Nephron (organoid): ENCODE measurements around the gene NACC2.

Source experiments
- H3K27ac Mint-ChIP-seq, 3 experiments: 2 replicates each; pipeline ENCODE4 v1.8.0; 2020; ENCODE audit warnings: mixed read lengths in 3 of 3, mild to moderate bottlenecking in 2 of 3, moderate library complexity in 1 of 3
- H3K27me3 Mint-ChIP-seq: 2 replicates; pipeline ENCODE4 v1.8.0; 2021; ENCODE audit warnings: low read depth, mild to moderate bottlenecking, moderate library complexity, mixed read lengths
- H3K36me3 Mint-ChIP-seq: 2 replicates; pipeline ENCODE4 v1.8.0; 2020; ENCODE audit warnings: low read depth, mixed read lengths
- H3K4me1 Mint-ChIP-seq: 2 replicates; pipeline ENCODE4 v1.8.0; 2020; ENCODE audit warnings: mixed read lengths
- H3K4me3 Mint-ChIP-seq, 3 experiments: 2 replicates each; pipeline ENCODE4 v1.8.0; 2020; ENCODE audit warnings: mild to moderate bottlenecking in 3 of 3, mixed read lengths in 3 of 3, moderate library complexity in 2 of 3
- H3K9me3 Mint-ChIP-seq: 2 replicates; pipeline ENCODE4 v1.8.0; 2020; ENCODE audit warnings: mixed read lengths
- CTCF ChIP-seq, 3 experiments: fragments of 200-600 bp; sonication (generic); IDR thresholded peaks; one replicate each; pipeline ENCODE4 v1.5.0; 2021; ENCODE audit warnings: antibody characterized with exemption in 3 of 3; ENCODE audit not compliant: unreplicated experiment in 3 of 3

NACC2 gene

DNA sequence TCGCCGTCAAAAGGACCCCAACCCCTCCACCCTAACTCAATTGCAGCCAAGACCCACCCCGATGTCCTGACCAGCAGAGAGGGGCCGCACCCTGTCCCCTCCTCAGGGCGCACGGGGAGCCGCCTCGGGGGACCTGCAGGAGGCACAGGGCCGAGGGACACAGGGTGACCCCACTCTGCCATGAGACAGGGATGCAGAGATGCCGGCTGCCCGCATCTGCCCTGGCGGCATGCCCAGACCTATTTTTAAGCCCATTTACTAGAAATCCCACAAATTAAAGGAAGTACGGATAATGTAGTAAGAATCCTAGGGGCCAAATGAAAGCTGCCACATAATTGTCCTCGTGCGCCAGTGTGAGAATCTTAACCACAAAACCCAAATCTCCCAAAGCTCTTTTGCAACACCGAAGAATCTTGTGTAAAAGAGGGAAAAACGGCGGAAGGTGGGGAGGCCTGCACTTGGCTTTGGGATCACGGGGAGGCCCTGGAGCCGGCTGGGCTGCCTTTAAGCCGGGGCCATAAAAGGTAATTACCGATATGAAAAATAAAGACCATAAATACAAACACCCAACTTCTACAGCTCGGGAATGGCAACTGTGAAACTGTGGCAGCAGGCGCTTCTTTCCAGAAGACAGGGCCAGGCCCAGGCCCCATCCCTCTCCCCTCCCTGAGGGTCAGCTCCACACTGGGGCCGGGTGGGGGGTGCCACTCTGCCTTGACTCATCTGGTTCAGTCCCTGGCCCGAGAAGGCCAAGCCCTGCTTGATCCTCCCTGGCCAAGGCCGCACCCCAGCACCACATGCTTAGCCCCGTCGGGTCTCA, 35.0 kb downstream of the NACC2 start:
- H3K27me3 Mint-ChIP-seq, result no peaks in the 10 kb centered on the region
- no peak for TF ChIP-seq CTCF (IDR thresholded peaks at IDR 0.05; ENCODE audit: unreplicated experiment in 3 of 3)
- H3K4me1 Mint-ChIP-seq, result peaks cover 22% of the 10 kb centered on the region
- no peak overlapping the region for H3K4me3 Mint-ChIP-seq
- H3K9me3 Mint-ChIP-seq, result no peaks in the 10 kb centered on the region
- no peak overlapping the region for H3K27ac Mint-ChIP-seq
- H3K36me3 Mint-ChIP-seq, result peaks cover 7% of the 10 kb centered on the region

GRCh38 chr9:136059321-136059791, 35.7 kb downstream of the NACC2 start:
- Mint-ChIP-seq H3K4me3 (no peak overlapping the region), H3K27me3 (no peaks in the 10 kb centered on the region), H3K27ac (no peak overlapping the region), H3K36me3 (peaks cover under 1% of the 10 kb centered on the region), H3K9me3 (no peaks in the 10 kb centered on the region), H3K4me1 (peaks cover 22% of the 10 kb centered on the region)
- TF ChIP-seq CTCF (IDR thresholded peaks at IDR 0.05; ENCODE audit: unreplicated experiment in 3 of 3), result no peak

- no peak overlapping the region for H3K27ac Mint-ChIP-seq
- H3K36me3 Mint-ChIP-seq, result no peaks in the 10 kb centered on the region
- no peaks in the 10 kb centered on the region for H3K9me3 Mint-ChIP-seq
- no peak for TF ChIP-seq CTCF (IDR thresholded peaks at IDR 0.05; ENCODE audit: unreplicated experiment in 3 of 3)
- H3K4me1 Mint-ChIP-seq, result peaks cover 22% of the 10 kb centered on the region
- H3K4me3 Mint-ChIP-seq, result no peak overlapping the region
- no peaks in the 10 kb centered on the region for H3K27me3 Mint-ChIP-seq
Observed at GRCh38 chr9:136058801-136059302, 36.2 kb downstream of the NACC2 start.

- TF ChIP-seq CTCF (IDR thresholded peaks at IDR 0.05; ENCODE audit: unreplicated experiment in 3 of 3), result no peak
- Mint-ChIP-seq H3K27me3 (no peaks in the 10 kb centered on the region), H3K4me1 (peaks cover 25% of the 10 kb centered on the region), H3K9me3 (no peaks in the 10 kb centered on the region), H3K36me3 (no peaks in the 10 kb centered on the region), H3K27ac (no peak overlapping the region), H3K4me3 (no peak overlapping the region)
Observed at GRCh38 chr9:136058084-136058483, 37.0 kb downstream of the NACC2 start.

DNA sequence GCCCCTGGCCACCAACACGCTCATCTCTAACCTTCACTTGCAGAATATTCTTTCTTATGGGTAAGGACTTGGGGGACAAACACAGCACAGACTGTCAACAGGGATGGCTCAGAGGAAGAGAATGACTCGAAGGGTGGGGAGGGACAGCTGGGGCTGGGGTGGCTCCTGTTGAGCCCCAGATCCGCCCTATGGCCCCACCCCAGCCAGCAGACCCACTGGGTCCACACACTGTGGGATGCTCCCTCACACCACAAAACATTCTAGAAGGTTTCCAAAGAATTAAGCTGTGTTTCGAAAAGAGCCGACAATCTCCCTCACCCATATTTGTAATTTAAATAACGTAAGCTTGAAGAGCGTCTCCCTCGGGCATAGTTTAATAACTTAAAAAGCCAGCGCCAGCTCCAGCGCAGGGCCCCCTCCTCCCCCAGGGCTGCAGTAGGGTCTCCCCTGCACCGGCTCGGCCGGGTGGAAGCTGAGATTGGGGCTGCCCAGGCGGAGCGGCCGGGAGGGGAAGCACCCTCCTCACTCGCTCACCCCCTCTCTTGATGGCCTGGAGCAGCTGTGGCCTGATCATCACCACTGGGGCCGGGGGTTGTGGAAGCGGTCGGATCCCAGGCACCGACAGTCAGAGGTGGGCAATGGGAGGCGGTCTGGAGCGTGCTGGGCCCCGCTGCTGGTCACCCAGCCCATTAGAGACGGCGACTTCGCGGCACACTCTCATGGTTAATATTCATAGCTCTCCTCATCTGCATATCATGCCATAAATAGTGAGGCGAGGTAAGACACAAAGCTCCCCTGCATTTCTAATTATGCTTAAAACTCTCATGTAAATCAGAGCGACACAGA, 37.6 kb downstream of the NACC2 start:
- no peak overlapping the region for H3K4me3 Mint-ChIP-seq
- H3K36me3 Mint-ChIP-seq, result no peaks in the 10 kb centered on the region
- TF ChIP-seq CTCF (IDR thresholded peaks at IDR 0.05; ENCODE audit: unreplicated experiment in 3 of 3), result no peak
- peak overlapping the region; percentile 14 to 40 (median 39) for H3K27ac Mint-ChIP-seq
- no peaks in the 10 kb centered on the region for H3K27me3 Mint-ChIP-seq
- H3K4me1 Mint-ChIP-seq, result peaks cover 27% of the 10 kb centered on the region
- no peaks in the 10 kb centered on the region for H3K9me3 Mint-ChIP-seq
